Measurements from ENCODE around the gene PDLIM1.
A peak's percentile ranks its signal among the peaks of the same experiment; 100 is the strongest.

The PDLIM1 gene

GRCh38 chr10:95331596-95332130, 40.9 kb upstream of the PDLIM1 start:
- Histone ChIP-seq H3K27me3 (ENCODE audit: control insufficient read depth in 2 of 2, insufficient read depth in 2 of 2, low read length in 2 of 2) (no peaks in the 10 kb centered on the region), H3K9ac (ENCODE audit: low read depth in 1 of 2, low read length in 2 of 2) (no peak overlapping the region), H3K9me3 (ENCODE audit: control insufficient read depth in 2 of 2, low read length in 2 of 2) (no peaks in the 10 kb centered on the region), H3K36me3 (ENCODE audit: control insufficient read depth in 2 of 2, insufficient read depth in 2 of 2, low read length in 2 of 2) (peaks cover 0 to 4% of the 10 kb centered on the region in 2 donors), H3K4me3 (ENCODE audit: low read length in 2 of 2) (no peak overlapping the region), H3K4me1 (ENCODE audit: control insufficient read depth in 2 of 2, insufficient read depth in 2 of 2, low read length in 2 of 2) (peaks cover 0 to 5% of the 10 kb centered on the region in 2 donors), H3K27ac (ENCODE audit: low read depth in 2 of 2, low read length in 2 of 2) (no peak overlapping the region)

- peaks cover 0 to 5% of the 10 kb centered on the region in 2 donors for H3K4me1 ChIP-seq (ENCODE audit: control insufficient read depth in 2 of 2, insufficient read depth in 2 of 2, low read length in 2 of 2)
- H3K4me3 ChIP-seq (ENCODE audit: low read length in 2 of 2) = no peak overlapping the region
- H3K36me3 ChIP-seq (ENCODE audit: control insufficient read depth in 2 of 2, insufficient read depth in 2 of 2, low read length in 2 of 2) = no peaks in the 10 kb centered on the region
- no peaks in the 10 kb centered on the region for H3K9me3 ChIP-seq (ENCODE audit: control insufficient read depth in 2 of 2, low read length in 2 of 2)
- no peak overlapping the region for H3K27ac ChIP-seq (ENCODE audit: low read depth in 2 of 2, low read length in 2 of 2)
- H3K9ac ChIP-seq (ENCODE audit: low read depth in 1 of 2, low read length in 2 of 2) = no peak overlapping the region
- H3K27me3 ChIP-seq (ENCODE audit: control insufficient read depth in 2 of 2, insufficient read depth in 2 of 2, low read length in 2 of 2) = no peaks in the 10 kb centered on the region
These were observed 40.2 kb upstream of the PDLIM1 start for GRCh38 chr10:95330966-95331453.

DNA sequence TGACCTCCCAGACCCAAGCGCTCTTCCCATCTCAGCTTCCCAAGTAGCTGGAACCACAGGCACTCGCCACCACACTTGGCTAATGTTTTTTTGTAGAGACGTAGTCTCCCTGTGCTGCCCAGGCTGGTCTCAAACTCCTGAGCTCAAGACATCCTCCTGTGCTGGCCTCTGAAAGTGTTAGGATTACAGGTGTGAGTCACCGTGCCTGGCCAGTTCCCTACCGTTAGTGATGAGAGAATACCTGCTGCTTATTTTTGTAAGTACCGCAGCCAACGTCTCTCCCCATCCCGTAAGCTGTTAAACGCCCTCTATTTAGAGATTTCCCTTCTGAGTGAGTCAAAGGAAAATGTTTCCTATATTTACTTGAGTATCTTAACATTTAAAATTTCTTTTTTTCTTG, 38.5 kb upstream of the PDLIM1 start:
- Histone ChIP-seq H3K27me3 (ENCODE audit: control insufficient read depth in 2 of 2, insufficient read depth in 2 of 2, low read length in 2 of 2) (no peaks in the 10 kb centered on the region), H3K27ac (ENCODE audit: low read depth in 2 of 2, low read length in 2 of 2) (no peak overlapping the region), H3K36me3 (ENCODE audit: control insufficient read depth in 2 of 2, insufficient read depth in 2 of 2, low read length in 2 of 2) (no peaks in the 10 kb centered on the region), H3K4me1 (ENCODE audit: control insufficient read depth in 2 of 2, insufficient read depth in 2 of 2, low read length in 2 of 2) (no peaks in the 10 kb centered on the region), H3K9ac (ENCODE audit: low read depth in 1 of 2, low read length in 2 of 2) (no peak overlapping the region), H3K4me3 (ENCODE audit: low read length in 2 of 2) (no peak overlapping the region), H3K9me3 (ENCODE audit: control insufficient read depth in 2 of 2, low read length in 2 of 2) (no peaks in the 10 kb centered on the region)

- no peaks in the 10 kb centered on the region for H3K27me3 ChIP-seq (ENCODE audit: control insufficient read depth in 2 of 2, insufficient read depth in 2 of 2, low read length in 2 of 2)
- H3K36me3 ChIP-seq (ENCODE audit: control insufficient read depth in 2 of 2, insufficient read depth in 2 of 2, low read length in 2 of 2) = no peaks in the 10 kb centered on the region
These were observed 37.2 kb upstream of the PDLIM1 start for GRCh38 chr10:95328013-95328412.

DNA sequence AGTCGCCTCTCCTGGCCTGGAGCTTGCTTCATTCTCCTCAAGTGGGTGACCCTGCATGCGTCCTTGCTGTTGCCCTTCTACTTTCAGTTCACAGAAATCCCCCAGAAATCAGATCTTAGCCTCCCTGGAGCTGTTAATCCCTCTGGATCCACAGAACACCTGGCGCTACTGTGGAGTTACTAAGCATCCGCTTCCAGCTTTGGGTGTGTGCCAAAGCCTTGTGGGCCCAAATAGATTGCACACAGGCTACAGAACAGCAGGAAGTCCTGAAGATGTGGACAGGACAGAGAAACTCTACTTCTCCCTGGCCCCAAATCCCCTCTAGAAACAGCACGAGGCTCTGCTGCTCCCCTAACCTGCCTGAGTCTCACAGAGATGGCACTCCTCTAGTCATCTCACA, 36.6 kb upstream of the PDLIM1 start:
- Histone ChIP-seq H3K4me1 (ENCODE audit: control insufficient read depth in 2 of 2, insufficient read depth in 2 of 2, low read length in 2 of 2) (no peaks in the 10 kb centered on the region), H3K9me3 (ENCODE audit: control insufficient read depth in 2 of 2, low read length in 2 of 2) (no peaks in the 10 kb centered on the region), H3K27me3 (ENCODE audit: control insufficient read depth in 2 of 2, insufficient read depth in 2 of 2, low read length in 2 of 2) (no peaks in the 10 kb centered on the region), H3K36me3 (ENCODE audit: control insufficient read depth in 2 of 2, insufficient read depth in 2 of 2, low read length in 2 of 2) (no peaks in the 10 kb centered on the region), H3K4me3 (ENCODE audit: low read length in 2 of 2) (no peak overlapping the region), H3K9ac (ENCODE audit: low read depth in 1 of 2, low read length in 2 of 2) (no peak overlapping the region), H3K27ac (ENCODE audit: low read depth in 2 of 2, low read length in 2 of 2) (peak overlapping the region in 1 of 2 donors; percentile 33)

More at GRCh38 chr10:95328013-95328412, 37.2 kb upstream of the PDLIM1 start:
- H3K9ac ChIP-seq (ENCODE audit: low read depth in 1 of 2, low read length in 2 of 2) = no peak overlapping the region
- no peaks in the 10 kb centered on the region for H3K9me3 ChIP-seq (ENCODE audit: control insufficient read depth in 2 of 2, low read length in 2 of 2)
- no peak overlapping the region for H3K4me3 ChIP-seq (ENCODE audit: low read length in 2 of 2)
- H3K4me1 ChIP-seq (ENCODE audit: control insufficient read depth in 2 of 2, insufficient read depth in 2 of 2, low read length in 2 of 2) = no peaks in the 10 kb centered on the region
- peak overlapping the region in 1 of 2 donors; percentile 33 for H3K27ac ChIP-seq (ENCODE audit: low read depth in 2 of 2, low read length in 2 of 2)

DNA sequence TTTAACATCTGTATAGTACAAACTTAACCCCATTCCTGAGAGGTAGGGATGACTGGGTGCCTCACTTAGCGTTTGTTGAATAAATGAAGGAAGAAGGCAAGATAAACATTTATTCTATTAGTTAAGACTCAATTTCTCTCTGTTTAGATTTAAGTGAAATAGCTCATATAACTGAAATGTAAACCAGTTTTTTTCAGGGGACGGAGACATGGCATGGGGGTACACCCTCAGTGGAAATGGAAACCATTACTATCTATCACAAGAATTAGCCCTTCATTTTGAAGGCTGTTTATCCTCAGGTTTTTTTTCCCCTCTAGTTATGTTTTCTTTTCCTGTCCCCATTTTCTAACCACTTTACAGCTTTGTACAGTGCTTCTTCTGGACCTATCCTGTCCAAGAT, 35.6 kb upstream of the PDLIM1 start:
- no peak overlapping the region for H3K27ac ChIP-seq (ENCODE audit: low read depth in 2 of 2, low read length in 2 of 2)
- no peak overlapping the region for H3K9ac ChIP-seq (ENCODE audit: low read depth in 1 of 2, low read length in 2 of 2)
- no peaks in the 10 kb centered on the region for H3K36me3 ChIP-seq (ENCODE audit: control insufficient read depth in 2 of 2, insufficient read depth in 2 of 2, low read length in 2 of 2)
- H3K4me3 ChIP-seq (ENCODE audit: low read length in 2 of 2) = no peak overlapping the region
- no peaks in the 10 kb centered on the region for H3K4me1 ChIP-seq (ENCODE audit: control insufficient read depth in 2 of 2, insufficient read depth in 2 of 2, low read length in 2 of 2)
- H3K9me3 ChIP-seq (ENCODE audit: control insufficient read depth in 2 of 2, low read length in 2 of 2) = no peaks in the 10 kb centered on the region
- no peaks in the 10 kb centered on the region for H3K27me3 ChIP-seq (ENCODE audit: control insufficient read depth in 2 of 2, insufficient read depth in 2 of 2, low read length in 2 of 2)

DNA sequence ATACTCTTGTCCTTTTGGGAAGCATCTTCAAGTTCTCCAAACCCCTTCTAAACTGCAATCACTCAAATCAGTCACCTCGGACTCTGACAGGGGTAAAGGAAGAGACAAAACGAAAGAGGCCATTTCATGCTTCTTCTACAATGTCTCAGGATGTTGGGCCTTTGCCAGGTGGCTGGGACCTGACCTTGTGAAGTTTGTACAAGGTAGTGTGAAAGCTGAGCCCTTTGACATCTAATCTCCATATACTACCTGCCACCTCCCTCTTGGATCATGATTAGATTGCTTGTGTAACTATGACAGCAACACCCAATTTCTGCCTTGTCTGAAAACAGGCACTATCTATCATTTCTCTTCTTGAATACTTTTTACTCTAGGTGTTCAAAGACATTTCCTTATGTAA, 35.1 kb upstream of the PDLIM1 start:
- no peak overlapping the region for H3K27ac ChIP-seq (ENCODE audit: low read depth in 2 of 2, low read length in 2 of 2)
- no peaks in the 10 kb centered on the region for H3K4me1 ChIP-seq (ENCODE audit: control insufficient read depth in 2 of 2, insufficient read depth in 2 of 2, low read length in 2 of 2)
- no peaks in the 10 kb centered on the region for H3K36me3 ChIP-seq (ENCODE audit: control insufficient read depth in 2 of 2, insufficient read depth in 2 of 2, low read length in 2 of 2)
- no peak overlapping the region for H3K4me3 ChIP-seq (ENCODE audit: low read length in 2 of 2)
- no peaks in the 10 kb centered on the region for H3K9me3 ChIP-seq (ENCODE audit: control insufficient read depth in 2 of 2, low read length in 2 of 2)
- no peaks in the 10 kb centered on the region for H3K27me3 ChIP-seq (ENCODE audit: control insufficient read depth in 2 of 2, insufficient read depth in 2 of 2, low read length in 2 of 2)
- H3K9ac ChIP-seq (ENCODE audit: low read depth in 1 of 2, low read length in 2 of 2) = no peak overlapping the region

GRCh38 chr10:95324436-95325268, 33.8 kb upstream of the PDLIM1 start:
- no peak overlapping the region for H3K4me3 ChIP-seq (ENCODE audit: low read length in 2 of 2)
- no peaks in the 10 kb centered on the region for H3K9me3 ChIP-seq (ENCODE audit: control insufficient read depth in 2 of 2, low read length in 2 of 2)
- H3K9ac ChIP-seq (ENCODE audit: low read depth in 1 of 2, low read length in 2 of 2) = no peak overlapping the region
- H3K36me3 ChIP-seq (ENCODE audit: control insufficient read depth in 2 of 2, insufficient read depth in 2 of 2, low read length in 2 of 2) = no peaks in the 10 kb centered on the region
- H3K27me3 ChIP-seq (ENCODE audit: control insufficient read depth in 2 of 2, insufficient read depth in 2 of 2, low read length in 2 of 2) = no peaks in the 10 kb centered on the region
- H3K4me1 ChIP-seq (ENCODE audit: control insufficient read depth in 2 of 2, insufficient read depth in 2 of 2, low read length in 2 of 2) = no peaks in the 10 kb centered on the region
- no peak overlapping the region for H3K27ac ChIP-seq (ENCODE audit: low read depth in 2 of 2, low read length in 2 of 2)

DNA sequence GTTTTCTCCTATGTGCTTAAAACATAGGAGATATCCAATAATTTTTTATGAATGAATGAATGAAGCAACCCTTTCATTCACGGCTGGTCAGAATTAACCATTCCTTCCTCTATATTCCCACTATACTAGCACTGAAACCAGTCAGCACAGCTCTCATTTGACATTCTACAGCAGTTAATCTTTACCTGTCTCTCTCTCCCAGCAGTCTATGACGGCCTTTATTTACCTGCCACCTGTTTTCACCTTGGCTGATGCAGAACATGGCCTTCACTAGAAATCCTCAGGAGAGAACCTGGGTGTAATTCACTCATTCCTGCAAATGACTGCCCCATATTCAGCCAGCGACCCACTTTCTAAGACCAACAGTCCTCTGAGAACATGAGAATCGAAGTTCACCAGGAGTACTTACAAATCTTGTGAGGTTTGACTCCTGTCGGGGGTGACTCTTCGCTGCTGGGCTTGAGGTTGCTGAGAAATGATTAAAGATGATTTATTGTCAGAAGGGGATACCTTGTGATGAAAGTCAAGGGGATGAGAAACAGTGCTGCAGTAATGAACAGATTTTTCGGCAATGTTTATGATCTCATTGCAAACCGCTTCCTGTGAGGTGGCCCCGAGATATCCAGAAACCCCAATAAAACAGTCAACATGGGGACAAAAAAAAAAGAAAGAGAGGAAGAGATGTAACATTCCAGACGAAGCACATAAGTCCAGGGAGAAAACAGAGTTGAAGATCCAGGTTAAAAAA, 30.9 kb upstream of the PDLIM1 start:
- Histone ChIP-seq H3K4me3 (ENCODE audit: low read length in 2 of 2) (no peak overlapping the region), H3K9me3 (ENCODE audit: control insufficient read depth in 2 of 2, low read length in 2 of 2) (no peaks in the 10 kb centered on the region), H3K4me1 (ENCODE audit: control insufficient read depth in 2 of 2, insufficient read depth in 2 of 2, low read length in 2 of 2) (no peaks in the 10 kb centered on the region), H3K9ac (ENCODE audit: low read depth in 1 of 2, low read length in 2 of 2) (no peak overlapping the region), H3K36me3 (ENCODE audit: control insufficient read depth in 2 of 2, insufficient read depth in 2 of 2, low read length in 2 of 2) (no peaks in the 10 kb centered on the region), H3K27ac (ENCODE audit: low read depth in 2 of 2, low read length in 2 of 2) (no peak overlapping the region), H3K27me3 (ENCODE audit: control insufficient read depth in 2 of 2, insufficient read depth in 2 of 2, low read length in 2 of 2) (no peaks in the 10 kb centered on the region)

- H3K9me3 ChIP-seq (ENCODE audit: control insufficient read depth in 2 of 2, low read length in 2 of 2) = no peaks in the 10 kb centered on the region
- H3K36me3 ChIP-seq (ENCODE audit: control insufficient read depth in 2 of 2, insufficient read depth in 2 of 2, low read length in 2 of 2) = peaks cover 0 to under 1% of the 10 kb centered on the region in 2 donors
- H3K9ac ChIP-seq (ENCODE audit: low read depth in 1 of 2, low read length in 2 of 2) = no peak overlapping the region
- no peak overlapping the region for H3K4me3 ChIP-seq (ENCODE audit: low read length in 2 of 2)
- no peaks in the 10 kb centered on the region for H3K4me1 ChIP-seq (ENCODE audit: control insufficient read depth in 2 of 2, insufficient read depth in 2 of 2, low read length in 2 of 2)
- no peaks in the 10 kb centered on the region for H3K27me3 ChIP-seq (ENCODE audit: control insufficient read depth in 2 of 2, insufficient read depth in 2 of 2, low read length in 2 of 2)
- H3K27ac ChIP-seq (ENCODE audit: low read depth in 2 of 2, low read length in 2 of 2) = no peak overlapping the region
These were observed 28.4 kb upstream of the PDLIM1 start for GRCh38 chr10:95319239-95319638.

Measured in mucosa of rectum (tissue), 2 donors.